Dedifferentiated amniotic fluid mesenchymal stem cell (primary cell): ENCODE results near the gene SEPTIN8.

Experiments
- DNase-seq: peaks from one replicate; pipeline ENCODE4 v3.0.0-alpha.2; 2016; ENCODE audit errors: extremely low spot score

SEPTIN8 gene

GRCh38 chr5:132777209-132778069, at the start of gene SEPTIN8:
Gene SEPTIN8 (minus strand): TSS chr5:132777239. CDS start chr5:132777137, 102 bp downstream.
- peak; percentile 34 for DNase-seq

GRCh38 chr5:132826424-132827082, 49.5 kb upstream of the SEPTIN8 start:
- DNase-seq, result no peak

- no peak for DNase-seq
These were observed 48.9 kb upstream of the SEPTIN8 start for GRCh38 chr5:132825834-132826391.

GRCh38 chr5:132825033-132825833, 48.2 kb upstream of the SEPTIN8 start:
- no peak for DNase-seq

- DNase-seq, result no peak
These were observed 47.4 kb upstream of the SEPTIN8 start for GRCh38 chr5:132824426-132824825.

GRCh38 chr5:132823481-132824050, 46.5 kb upstream of the SEPTIN8 start:
- DNase-seq, result no peak

GRCh38 chr5:132822650-132823480, 45.8 kb upstream of the SEPTIN8 start:
- DNase-seq, result no peak

- DNase-seq, result no peak
These were observed 44.8 kb upstream of the SEPTIN8 start for GRCh38 chr5:132821791-132822190.

- DNase-seq, result no peak
These were observed 44.3 kb upstream of the SEPTIN8 start for GRCh38 chr5:132821350-132821749.

- peak; percentile 86 for DNase-seq
These were observed 43.2 kb upstream of the SEPTIN8 start for GRCh38 chr5:132820162-132820754.

GRCh38 chr5:132819468-132819867, 42.4 kb upstream of the SEPTIN8 start:
- no peak for DNase-seq

- DNase-seq, result no peak
These were observed 40.0 kb upstream of the SEPTIN8 start for GRCh38 chr5:132817011-132817410.

- DNase-seq, result no peak
These were observed 39.5 kb upstream of the SEPTIN8 start for GRCh38 chr5:132816554-132816953.

- no peak for DNase-seq
These were observed 39.0 kb upstream of the SEPTIN8 start for GRCh38 chr5:132816083-132816482.

GRCh38 chr5:132815454-132815853, 38.4 kb upstream of the SEPTIN8 start:
- DNase-seq, result peak; percentile 36

GRCh38 chr5:132814503-132815294, 37.7 kb upstream of the SEPTIN8 start:
- no peak for DNase-seq

- no peak for DNase-seq
These were observed 36.8 kb upstream of the SEPTIN8 start for GRCh38 chr5:132813599-132814502.
